ENCODE results near the gene SPACA9. TPM values are rescaled to one million over a fixed set of nuclear protein-coding genes. Genes with fewer than 3 reads are reported as not detected.
A peak's percentile ranks its signal among the peaks of the same experiment; 100 is the strongest.

SPACA9 gene
- total RNA-seq, 1 donor from 2014 or later, result 13.9 TPM

DNA sequence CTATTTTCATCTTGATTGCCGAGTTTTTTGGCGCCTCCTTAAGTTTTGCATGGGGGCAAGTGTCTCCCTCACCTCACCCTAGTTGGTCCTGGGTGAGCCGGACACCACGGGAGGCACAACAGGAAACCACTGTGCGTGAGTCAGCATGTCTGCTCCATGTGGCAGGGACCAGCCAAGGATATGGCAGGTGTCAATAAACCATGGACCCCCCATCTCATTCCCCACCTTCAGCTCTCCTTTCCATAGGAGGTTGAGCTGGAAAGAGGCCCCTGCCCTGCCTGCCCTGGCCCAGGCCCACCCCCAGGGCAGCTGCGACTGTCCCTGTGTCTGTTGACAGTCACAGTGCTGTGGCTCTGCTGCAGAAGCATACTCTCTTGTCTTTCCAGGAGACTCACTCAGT lies 3.1 kb downstream of the SPACA9 start:
- intact Hi-C loops (cut with DNase I), result no loop called here
- Histone ChIP-seq H3K27ac (no peak overlapping the region), H3K36me3 (no peaks in the 10 kb centered on the region), H3K4me1 (peaks cover 13% of the 10 kb centered on the region), H3K4me3 (no peak overlapping the region), H3K27me3 (ENCODE audit: low read depth) (no peaks in the 10 kb centered on the region), H3K9me3 (no peaks in the 10 kb centered on the region)
- TF ChIP-seq, protein P1, sequence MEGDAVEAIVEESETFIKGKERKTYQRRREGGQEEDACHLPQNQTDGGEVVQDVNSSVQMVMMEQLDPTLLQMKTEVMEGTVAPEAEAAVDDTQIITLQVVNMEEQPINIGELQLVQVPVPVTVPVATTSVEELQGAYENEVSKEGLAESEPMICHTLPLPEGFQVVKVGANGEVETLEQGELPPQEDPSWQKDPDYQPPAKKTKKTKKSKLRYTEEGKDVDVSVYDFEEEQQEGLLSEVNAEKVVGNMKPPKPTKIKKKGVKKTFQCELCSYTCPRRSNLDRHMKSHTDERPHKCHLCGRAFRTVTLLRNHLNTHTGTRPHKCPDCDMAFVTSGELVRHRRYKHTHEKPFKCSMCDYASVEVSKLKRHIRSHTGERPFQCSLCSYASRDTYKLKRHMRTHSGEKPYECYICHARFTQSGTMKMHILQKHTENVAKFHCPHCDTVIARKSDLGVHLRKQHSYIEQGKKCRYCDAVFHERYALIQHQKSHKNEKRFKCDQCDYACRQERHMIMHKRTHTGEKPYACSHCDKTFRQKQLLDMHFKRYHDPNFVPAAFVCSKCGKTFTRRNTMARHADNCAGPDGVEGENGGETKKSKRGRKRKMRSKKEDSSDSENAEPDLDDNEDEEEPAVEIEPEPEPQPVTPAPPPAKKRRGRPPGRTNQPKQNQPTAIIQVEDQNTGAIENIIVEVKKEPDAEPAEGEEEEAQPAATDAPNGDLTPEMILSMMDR (IDR thresholded peaks at IDR 0.05), result no peak
- no peak for DNase-seq
- ATAC-seq, result no peak

DNA sequence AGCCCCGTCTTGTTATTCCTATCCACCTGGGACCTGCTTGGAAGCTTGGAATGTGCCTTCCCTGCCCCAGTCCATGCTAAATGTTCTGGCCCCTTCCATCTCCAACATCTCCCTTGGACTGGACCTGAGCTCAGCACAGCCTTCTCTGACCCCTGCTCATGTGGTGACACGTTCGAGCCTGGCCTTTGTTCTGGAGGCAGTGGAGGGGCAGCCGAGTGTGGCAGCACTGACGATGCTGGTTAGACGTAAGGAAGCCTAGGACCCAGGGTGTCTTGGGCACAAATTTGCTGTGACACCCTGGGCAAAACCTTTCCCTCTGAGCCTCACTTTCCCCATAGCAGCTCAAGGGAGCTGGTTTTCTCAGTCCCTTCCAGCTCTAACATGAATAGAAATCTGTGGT lies 3.9 kb downstream of the SPACA9 start:
- Histone ChIP-seq H3K4me1 (peaks cover 8% of the 10 kb centered on the region), H3K9me3 (no peaks in the 10 kb centered on the region), H3K36me3 (no peaks in the 10 kb centered on the region), H3K4me3 (no peak overlapping the region), H3K27ac (no peak overlapping the region), H3K27me3 (ENCODE audit: low read depth) (no peaks in the 10 kb centered on the region)
- DNase-seq (no peak), ATAC-seq (no peak)
- TF ChIP-seq, protein P1 (IDR thresholded peaks at IDR 0.05), result no peak
- intact Hi-C loops (cut with DNase I), result no loop called here

DNA sequence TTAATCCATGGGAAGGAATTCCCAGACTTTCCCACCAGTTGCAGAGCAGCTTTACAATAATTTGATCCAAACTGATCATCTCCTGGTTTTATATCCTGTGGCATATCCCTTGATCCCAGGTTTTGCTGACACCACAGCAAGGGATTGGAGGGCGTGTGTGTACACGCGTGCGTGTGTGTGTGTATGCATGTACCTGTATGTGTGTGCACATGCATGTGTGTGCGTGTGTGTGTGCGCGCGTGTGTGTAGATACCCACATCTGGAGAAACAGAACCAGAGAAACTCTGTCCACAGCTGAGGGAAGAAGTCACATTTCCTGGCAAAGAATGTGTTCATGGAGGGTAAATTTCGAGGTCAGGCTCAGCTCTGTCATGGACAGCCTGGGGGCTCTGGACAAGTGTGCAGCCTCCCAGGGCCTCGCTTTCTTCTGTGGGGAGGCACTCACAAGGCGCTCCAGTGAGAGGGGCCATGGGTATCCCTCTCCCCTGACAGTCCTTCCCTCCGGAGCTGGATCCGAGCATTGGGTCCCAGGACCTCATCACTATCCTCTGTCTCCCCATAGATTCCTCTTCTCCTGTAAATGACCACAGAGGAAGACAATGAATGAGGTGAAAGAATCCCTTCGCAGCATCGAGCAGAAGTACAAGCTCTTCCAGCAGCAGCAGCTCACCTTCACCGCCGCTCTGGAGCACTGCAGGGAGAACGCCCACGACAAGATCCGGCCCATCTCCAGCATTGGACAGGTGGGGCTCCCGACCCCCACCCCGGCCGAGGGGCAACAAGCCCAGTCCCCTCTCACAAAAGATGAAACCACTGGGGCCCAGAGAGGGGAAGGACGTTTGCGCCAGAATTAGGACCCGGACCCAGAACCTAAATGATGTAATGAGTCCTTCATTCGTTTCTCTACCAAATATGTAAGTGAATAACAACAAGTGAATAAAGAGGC lies 4.9 kb downstream of the SPACA9 start:
- intact Hi-C loops (cut with DNase I), result no loop called here
- ATAC-seq (no peak), DNase-seq (no peak)
- Histone ChIP-seq H3K27ac (no peak overlapping the region), H3K4me3 (no peak overlapping the region), H3K4me1 (peaks cover 6% of the 10 kb centered on the region), H3K27me3 (ENCODE audit: low read depth) (no peaks in the 10 kb centered on the region), H3K9me3 (no peaks in the 10 kb centered on the region), H3K36me3 (no peaks in the 10 kb centered on the region)
- TF ChIP-seq, protein P1 (IDR thresholded peaks at IDR 0.05), result no peak

DNA sequence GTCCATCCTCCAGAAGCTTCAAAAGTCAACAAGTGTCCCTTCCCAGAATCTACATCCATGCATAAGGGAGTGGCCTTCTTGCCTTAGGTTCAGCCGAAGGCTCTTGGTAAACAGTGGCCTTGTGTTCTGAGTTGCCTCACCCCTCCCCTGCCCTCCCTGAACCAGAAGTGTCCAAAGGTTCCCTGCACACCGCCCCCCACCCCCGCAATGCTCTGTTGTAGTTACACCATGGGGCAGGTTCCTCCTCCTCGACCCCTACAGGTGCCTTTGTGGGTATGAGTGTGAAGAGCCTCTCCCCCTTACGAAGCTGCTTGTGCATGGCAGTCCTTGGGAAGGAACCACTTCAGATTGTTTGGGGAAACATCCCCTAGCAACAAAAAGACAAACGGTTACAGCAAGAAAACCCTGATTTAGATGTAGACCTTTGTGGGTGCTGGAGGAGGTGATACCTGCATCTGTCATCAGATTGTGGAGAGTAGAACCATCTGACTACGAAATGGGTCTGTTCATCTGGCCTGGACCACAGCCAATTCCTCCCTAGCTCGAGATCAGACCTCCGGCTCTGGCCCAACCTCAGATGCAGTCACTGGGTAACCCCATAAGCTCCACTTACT lies 7.1 kb downstream of the SPACA9 start:
- intact Hi-C loops (cut with DNase I), result no loop called here
- H3K4me3 ChIP-seq, result no peak overlapping the region
- TF ChIP-seq, protein P1 (IDR thresholded peaks at IDR 0.05), result no peak
- ATAC-seq (peak; percentile 68 to 70), DNase-seq (peak; percentile 60)
- no peaks in the 10 kb centered on the region for H3K27me3 ChIP-seq (ENCODE audit: low read depth)
- no peaks in the 10 kb centered on the region for H3K4me1 ChIP-seq
- H3K9me3 ChIP-seq, result no peaks in the 10 kb centered on the region
- no peaks in the 10 kb centered on the region for H3K36me3 ChIP-seq
- H3K27ac ChIP-seq, result no peak overlapping the region

DNA sequence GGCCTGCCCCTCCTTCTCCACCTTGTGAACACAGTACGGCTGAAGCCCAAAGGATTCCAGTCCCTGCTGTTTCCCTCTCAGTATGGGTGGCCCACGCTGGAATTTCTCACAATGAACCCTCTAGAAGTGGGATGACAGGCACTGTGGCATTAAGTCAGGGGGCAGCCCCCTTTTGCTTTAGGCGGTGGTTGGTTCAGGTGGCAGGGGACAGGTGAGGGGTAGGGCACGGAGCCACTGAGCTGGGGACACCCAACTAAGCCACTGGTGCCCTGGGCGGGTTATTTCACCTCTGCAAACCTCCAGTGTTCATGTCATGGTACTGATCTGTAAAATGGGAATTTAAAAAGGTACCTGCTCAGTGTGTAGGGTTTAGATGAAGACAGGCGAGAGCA lies 7.6 kb downstream of the SPACA9 start:
- H3K36me3 ChIP-seq, result no peaks in the 10 kb centered on the region
- TF ChIP-seq, protein P1 (IDR thresholded peaks at IDR 0.05), result no peak
- ATAC-seq, result peak in 1 of 2 donors; percentile 28
- H3K27me3 ChIP-seq (ENCODE audit: low read depth), result no peaks in the 10 kb centered on the region
- H3K9me3 ChIP-seq, result no peaks in the 10 kb centered on the region
- H3K4me1 ChIP-seq, result no peaks in the 10 kb centered on the region
- no peak overlapping the region for H3K27ac ChIP-seq
- DNase-seq, result no peak
- H3K4me3 ChIP-seq, result no peak overlapping the region
- intact Hi-C loops (cut with DNase I), result no loop called here

Measured in lower lobe of right lung (tissue), 2 donors.